HAP-1 (cell line): ENCODE data around the gene AK4.

ENCODE experiments used
- DNase-seq, 2 experiments: peaks; one replicate each; pipeline ENCODE4 v3.0.0-alpha.2; 2016 to 2020; ENCODE audit warnings: low spot score in 2 of 2
- H3K27me3 ChIP-seq: fragments of 250-450 bp; sonication (Bioruptor Pico); 2 replicates; pipeline ENCODE4 v1.5.1; 2020; ENCODE audit warnings: low read depth, mild to moderate bottlenecking, moderate library complexity
- H3K36me3 ChIP-seq: fragments of 250-450 bp; sonication (Bioruptor Pico); replicated peaks from 2 replicates; pipeline ENCODE4 v1.5.1; 2020; ENCODE audit warnings: mild to moderate bottlenecking
- H3K4me1 ChIP-seq: fragments of 250-450 bp; sonication (Bioruptor Pico); 2 replicates; pipeline ENCODE4 v1.5.1; 2020; ENCODE audit warnings: mild to moderate bottlenecking
- H3K4me3 ChIP-seq: fragments of 250-450 bp; sonication (Bioruptor Pico); 2 replicates; pipeline ENCODE4 v1.5.1; 2020; ENCODE audit warnings: mild to moderate bottlenecking, moderate library complexity
- H3K9me3 ChIP-seq: fragments of 250-450 bp; sonication (Bioruptor Pico); 2 replicates; pipeline ENCODE4 v1.5.1; 2020; ENCODE audit warnings: mild to moderate bottlenecking, moderate library complexity
- in situ Hi-C: fragments of 300-500 bp; cut with MboI; formaldehyde crosslinking; loops from 3 replicates; pipeline ENCODE4 v1.14.3; 2020; ENCODE audit warnings: low sequenced_read_pairs, inconsistent platforms, mixed read lengths

AK4 gene

DNA sequence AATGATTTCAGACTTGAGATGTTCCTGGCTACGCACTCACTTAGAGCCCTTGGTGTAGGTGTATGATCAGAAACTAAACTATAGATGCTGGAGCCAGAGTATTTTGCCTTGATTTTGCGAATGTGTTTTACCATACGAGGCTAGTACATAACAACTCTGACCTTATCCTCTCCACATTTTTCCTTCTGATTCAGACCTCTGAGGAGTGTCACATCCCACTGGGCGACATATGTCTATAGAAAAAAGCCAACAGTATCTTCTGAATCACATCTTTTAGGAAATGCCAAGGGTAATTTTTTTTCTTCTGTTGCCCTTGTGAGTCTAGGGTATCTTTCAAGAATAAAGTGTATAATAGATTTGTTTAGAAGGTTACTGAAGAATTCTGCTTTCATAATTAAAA lies 49.6 kb downstream of the AK4 start:
- no peaks in the 10 kb centered on the region for H3K27me3 ChIP-seq
- H3K4me3 ChIP-seq, result no peak overlapping the region
- H3K36me3 ChIP-seq, result no peaks in the 10 kb centered on the region
- in situ Hi-C loops, result no loop called here
- no peaks in the 10 kb centered on the region for H3K9me3 ChIP-seq
- no peak for DNase-seq
- H3K4me1 ChIP-seq, result no peaks in the 10 kb centered on the region

DNA sequence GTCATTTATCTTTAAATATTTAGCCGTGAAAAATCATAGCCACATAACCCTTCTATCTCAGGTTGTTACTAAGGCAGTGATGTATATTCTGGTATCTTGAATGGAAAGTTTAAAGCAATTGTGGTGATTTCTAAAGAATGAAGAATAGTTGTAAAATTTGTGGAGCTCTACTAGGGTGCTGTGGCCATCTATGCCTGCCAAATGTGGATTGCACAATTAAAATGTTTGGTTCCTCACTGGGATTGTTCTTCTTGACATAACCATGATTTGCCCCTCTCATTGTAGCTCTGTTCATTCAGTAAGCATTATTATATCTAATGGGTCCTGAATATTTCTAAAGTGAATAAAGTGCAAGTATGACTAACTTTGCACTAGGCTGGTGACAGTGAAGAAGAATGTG lies 50.1 kb downstream of the AK4 start:
- H3K4me1 ChIP-seq, result no peaks in the 10 kb centered on the region
- in situ Hi-C loops, result no loop called here
- H3K9me3 ChIP-seq, result no peaks in the 10 kb centered on the region
- no peaks in the 10 kb centered on the region for H3K36me3 ChIP-seq
- no peak overlapping the region for H3K4me3 ChIP-seq
- H3K27me3 ChIP-seq, result no peaks in the 10 kb centered on the region
- no peak for DNase-seq

DNA sequence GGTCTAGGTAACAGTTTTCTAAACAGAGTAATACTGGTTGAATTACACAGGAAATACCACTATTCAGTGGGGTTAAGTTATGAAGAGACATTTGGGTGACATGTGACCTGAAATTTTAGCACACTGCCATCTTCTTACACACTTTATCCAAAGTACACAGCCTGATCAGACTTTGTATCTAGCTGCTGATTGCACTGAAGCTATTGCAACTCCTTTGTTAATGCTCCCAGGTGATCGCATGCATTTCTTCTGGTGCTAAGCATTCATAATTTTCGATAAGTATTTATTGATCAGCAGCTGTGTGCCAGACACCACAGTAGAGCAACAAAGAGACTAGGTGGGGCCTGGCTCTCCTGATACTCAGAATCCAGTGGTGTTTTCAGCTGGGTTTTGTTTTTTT lies 52.4 kb downstream of the AK4 start:
- Histone ChIP-seq H3K4me3 (no peak overlapping the region), H3K36me3 (no peaks in the 10 kb centered on the region)
- in situ Hi-C loops, result no loop called here

DNA sequence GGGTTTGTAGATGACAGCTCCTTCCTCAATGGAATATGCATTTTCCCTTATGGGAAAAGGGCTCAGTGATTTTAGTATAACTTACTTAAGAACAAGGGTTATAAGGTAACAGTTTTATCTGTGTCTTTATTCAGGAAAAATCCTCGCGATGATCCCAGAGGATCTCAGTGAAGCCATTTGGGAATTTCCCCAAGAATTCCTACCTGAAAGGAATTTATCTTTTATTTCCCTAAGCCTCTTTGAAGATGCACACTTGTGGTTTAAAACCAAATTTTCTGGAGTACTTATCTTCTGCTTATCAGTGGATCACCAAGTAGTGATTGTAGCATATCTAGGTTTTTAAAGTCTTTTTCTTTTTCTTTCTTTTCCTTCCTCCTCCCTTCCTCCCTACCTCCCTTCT lies 58.8 kb downstream of the AK4 start:
- Histone ChIP-seq H3K9me3 (no peaks in the 10 kb centered on the region), H3K4me3 (no peak overlapping the region), H3K4me1 (peaks cover 4% of the 10 kb centered on the region), H3K27me3 (no peaks in the 10 kb centered on the region), H3K36me3 (no peaks in the 10 kb centered on the region)
- DNase-seq, result no peak
- in situ Hi-C loops, result loop anchor here (5.0 kb wide), 1 partner anchor 140 kb away; no protein-coding TSS in a partner anchor

More for the DNA sequence above, 52.4 kb downstream of the AK4 start:
- Histone ChIP-seq H3K27me3 (no peaks in the 10 kb centered on the region), H3K4me1 (peaks cover 4% of the 10 kb centered on the region), H3K9me3 (no peaks in the 10 kb centered on the region)
- no peak for DNase-seq

DNA sequence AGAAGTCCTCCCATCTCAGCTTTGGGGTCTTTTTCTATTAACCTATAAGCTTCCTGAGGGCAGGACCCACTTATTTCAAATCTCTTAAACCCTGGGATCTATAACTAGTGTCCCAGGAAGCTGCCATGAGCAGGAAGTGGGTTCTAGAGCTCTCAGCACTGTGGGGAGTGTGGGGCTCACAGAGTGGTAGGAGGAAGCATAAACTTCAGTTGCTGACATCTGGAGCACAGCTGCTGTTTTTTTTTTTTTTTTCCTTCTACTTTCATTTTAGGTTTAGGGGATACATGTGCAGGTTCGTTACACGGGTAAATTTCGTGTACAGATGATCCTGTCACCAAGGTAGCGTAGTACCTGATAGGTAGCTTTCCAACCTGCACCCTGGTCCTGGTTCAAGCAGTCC lies 59.3 kb downstream of the AK4 start:
- H3K27me3 ChIP-seq, result no peaks in the 10 kb centered on the region
- peaks cover 4% of the 10 kb centered on the region for H3K4me1 ChIP-seq
- H3K4me3 ChIP-seq, result no peak overlapping the region
- H3K9me3 ChIP-seq, result no peaks in the 10 kb centered on the region
- DNase-seq, result no peak
- in situ Hi-C loops, result loop anchor here (5.0 kb wide), 1 partner anchor 140 kb away; no protein-coding TSS in a partner anchor
- H3K36me3 ChIP-seq, result no peaks in the 10 kb centered on the region

DNA sequence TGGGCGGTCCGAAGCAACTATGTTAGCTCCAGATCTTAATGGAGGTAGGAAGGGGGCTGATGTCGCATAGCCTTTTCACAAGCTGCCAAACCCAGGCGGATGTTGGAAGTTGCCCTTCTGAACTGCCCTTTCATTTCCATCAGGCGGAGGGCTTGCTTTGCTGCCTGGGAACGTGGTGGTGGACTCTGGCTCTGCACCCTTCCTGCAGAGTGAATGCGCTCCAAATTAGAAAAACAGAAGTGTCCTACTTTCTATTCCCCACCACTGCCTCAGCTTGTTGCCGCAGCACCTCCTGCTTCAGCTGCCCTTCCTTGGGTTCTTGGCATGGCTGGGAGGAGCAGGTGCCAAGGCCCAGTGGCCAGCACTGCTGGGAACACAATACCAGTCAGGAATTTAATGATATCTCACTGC lies 60.6 kb downstream of the AK4 start:
- Histone ChIP-seq H3K4me3 (no peak overlapping the region), H3K9me3 (no peaks in the 10 kb centered on the region), H3K27me3 (no peaks in the 10 kb centered on the region), H3K4me1 (peaks cover 4% of the 10 kb centered on the region), H3K36me3 (no peaks in the 10 kb centered on the region)
- in situ Hi-C loops, result loop anchor here (5.0 kb wide), 1 partner anchor 141 kb away; no protein-coding TSS in a partner anchor
- no peak for DNase-seq

DNA sequence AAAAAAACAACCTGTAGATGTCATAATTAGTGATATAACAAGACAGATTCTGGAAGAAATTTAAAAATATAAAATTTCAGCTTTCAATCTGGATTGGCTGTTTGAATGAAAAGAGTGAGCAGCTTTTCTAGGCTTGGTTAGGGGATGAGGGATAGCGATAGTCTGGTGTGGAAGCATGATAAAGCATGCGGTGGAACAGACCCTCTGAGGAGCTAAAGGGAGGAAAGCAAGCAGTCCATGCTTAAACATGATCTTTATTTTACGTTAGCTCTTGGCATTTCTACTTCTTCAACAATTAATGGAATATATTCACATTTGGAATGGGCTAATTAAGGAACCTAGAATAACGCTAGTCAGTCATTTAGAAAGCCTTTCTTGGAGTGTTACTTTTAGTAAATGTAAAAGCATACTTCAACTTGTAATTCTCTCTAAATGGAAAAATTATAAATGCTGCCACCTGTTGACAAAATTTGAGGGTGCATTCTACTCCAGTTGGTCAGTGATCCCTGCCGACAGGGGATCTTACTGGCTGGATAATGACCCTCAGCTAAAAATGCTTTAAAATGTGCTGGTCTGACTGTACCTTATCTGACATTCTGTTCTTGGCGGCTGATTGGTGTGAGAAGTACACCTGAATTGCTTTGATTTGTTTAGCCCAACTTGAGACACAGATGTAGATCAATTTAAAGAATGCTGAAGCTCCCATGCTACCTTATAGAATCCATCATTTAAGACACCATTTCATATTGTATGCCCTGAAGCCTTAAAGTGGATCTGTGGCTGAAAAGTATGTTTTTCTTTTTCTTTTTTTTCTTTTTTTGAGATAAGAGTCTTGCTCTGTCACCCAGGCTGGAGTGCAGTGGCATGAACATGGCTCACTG lies 61.2 kb downstream of the AK4 start:
- Histone ChIP-seq H3K4me1 (peaks cover 4% of the 10 kb centered on the region), H3K9me3 (no peaks in the 10 kb centered on the region), H3K27me3 (no peaks in the 10 kb centered on the region), H3K4me3 (no peak overlapping the region), H3K36me3 (no peaks in the 10 kb centered on the region)
- in situ Hi-C loops, result loop anchor here (5.0 kb wide), 1 partner anchor 142 kb away; no protein-coding TSS in a partner anchor
- peak; percentile 55 to 62 for DNase-seq

DNA sequence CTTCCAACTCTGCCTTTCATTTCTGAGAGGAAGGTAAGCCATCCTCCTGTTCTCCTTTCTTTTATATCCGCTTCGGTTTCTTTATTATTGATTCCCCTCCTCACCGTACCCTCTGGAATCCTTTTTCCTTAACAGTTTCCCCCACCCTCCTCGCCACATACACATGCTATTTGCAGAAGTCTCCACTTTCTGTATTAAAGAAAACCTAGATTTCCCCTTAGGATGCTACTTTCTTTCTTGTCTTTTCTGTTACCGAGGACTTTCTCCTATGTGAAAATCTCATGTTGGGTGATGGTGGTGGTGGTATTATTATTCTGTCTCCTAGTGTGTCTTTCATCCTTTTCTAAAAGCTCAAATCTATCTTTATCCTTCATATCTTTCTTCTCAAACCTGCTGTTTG lies 62.3 kb downstream of the AK4 start:
- no peak overlapping the region for H3K4me3 ChIP-seq
- in situ Hi-C loops, result no loop called here
- H3K27me3 ChIP-seq, result no peaks in the 10 kb centered on the region

DNA sequence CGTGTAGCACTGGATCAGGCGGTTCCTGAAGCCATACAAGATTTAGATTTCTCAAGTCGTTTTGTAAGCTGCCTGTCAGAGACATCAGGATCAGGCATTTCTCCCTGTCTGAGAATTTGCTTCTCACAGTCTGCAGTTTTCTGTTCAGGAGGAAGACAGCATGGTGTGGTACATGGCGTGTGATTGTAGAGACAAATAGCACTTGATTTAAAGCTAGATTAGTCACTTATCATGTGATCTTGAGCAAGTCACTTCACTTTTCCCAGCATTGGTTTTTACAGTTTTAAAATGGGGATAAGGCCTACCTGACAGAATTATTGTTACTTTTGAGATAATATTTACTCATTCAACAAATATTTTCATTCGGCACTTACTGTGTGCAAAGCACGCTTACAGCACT lies 63.3 kb downstream of the AK4 start:
- H3K4me3 ChIP-seq, result no peak overlapping the region
- H3K27me3 ChIP-seq, result no peaks in the 10 kb centered on the region
- no peak for DNase-seq
- no peaks in the 10 kb centered on the region for H3K36me3 ChIP-seq
- in situ Hi-C loops, result no loop called here
- no peaks in the 10 kb centered on the region for H3K4me1 ChIP-seq
- no peaks in the 10 kb centered on the region for H3K9me3 ChIP-seq

More for the DNA sequence above, 62.3 kb downstream of the AK4 start:
- no peak for DNase-seq
- no peaks in the 10 kb centered on the region for H3K36me3 ChIP-seq
- no peaks in the 10 kb centered on the region for H3K9me3 ChIP-seq
- H3K4me1 ChIP-seq, result no peaks in the 10 kb centered on the region

DNA sequence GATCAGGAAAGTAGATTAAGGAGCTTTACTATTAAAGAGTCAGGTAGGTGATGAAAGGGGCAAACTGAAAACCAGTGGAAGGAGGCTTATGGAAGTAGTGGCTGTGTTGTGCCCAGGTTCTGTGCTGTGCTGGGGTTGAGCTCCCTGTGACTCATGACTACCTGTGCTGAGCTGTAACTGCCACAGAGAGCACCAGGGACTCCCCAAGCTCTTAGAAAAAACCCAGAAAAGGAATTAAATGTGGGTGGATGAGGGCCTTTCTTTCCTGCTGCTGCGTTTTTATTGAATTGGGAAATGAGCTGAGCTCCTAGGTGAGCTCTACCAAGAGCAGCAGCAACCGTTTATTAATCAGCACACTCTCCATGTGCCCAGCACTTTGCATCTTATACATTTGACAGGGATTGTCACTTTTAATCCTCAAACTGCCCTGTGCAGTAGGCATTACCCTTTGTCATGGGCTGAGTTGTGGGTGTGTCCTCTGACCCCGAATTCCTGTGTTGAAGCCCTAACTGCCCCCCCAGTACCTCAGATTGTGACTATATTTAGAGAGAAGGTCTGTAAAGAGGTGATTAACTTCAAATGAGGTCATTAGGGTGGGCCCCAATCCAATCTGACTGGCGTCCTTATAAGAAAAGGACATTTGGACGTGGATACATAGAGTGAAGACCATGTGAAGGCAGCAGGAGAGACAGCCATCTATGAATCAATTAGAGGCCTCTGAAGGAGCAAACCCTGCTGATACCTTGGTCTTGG lies 65.4 kb downstream of the AK4 start:
- H3K9me3 ChIP-seq, result no peaks in the 10 kb centered on the region
- H3K4me1 ChIP-seq, result no peaks in the 10 kb centered on the region
- no peak overlapping the region for H3K4me3 ChIP-seq
- no peak for DNase-seq
- H3K36me3 ChIP-seq, result no peaks in the 10 kb centered on the region
- H3K27me3 ChIP-seq, result no peaks in the 10 kb centered on the region
- in situ Hi-C loops, result no loop called here

DNA sequence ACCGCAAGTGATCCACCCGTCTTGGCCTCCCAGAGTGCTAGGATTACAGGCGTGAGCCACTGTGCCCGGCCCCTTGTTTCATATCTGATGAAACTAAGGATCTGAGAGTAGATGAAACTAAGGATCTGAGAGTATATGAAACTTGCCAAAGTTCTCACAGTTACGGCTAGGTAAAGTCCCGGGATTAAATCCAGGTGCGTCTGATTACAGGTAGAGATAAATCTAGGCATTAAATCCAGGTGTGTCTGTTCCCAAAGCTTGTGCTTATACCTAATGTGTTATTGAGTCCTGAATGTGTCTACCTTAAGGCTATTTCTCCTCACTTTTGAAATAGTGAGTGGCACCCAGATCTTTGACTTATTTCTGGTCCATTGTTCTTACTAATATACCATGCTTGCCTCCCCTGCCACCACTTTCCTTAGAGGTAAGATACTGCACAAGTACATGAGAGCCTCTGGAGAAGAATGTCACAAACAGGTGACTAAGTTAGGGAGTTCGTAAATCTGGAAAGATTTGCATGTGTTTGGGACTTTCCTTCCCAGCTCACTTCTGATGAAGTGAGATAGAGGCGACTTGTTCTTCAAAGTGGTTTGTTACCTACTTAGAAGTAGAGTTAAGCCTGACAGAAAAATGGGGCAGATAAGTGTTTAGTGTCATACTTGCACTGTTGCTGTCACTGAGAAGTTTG lies 66.5 kb downstream of the AK4 start:
- no peaks in the 10 kb centered on the region for H3K9me3 ChIP-seq
- no peak for DNase-seq
- in situ Hi-C loops, result no loop called here
- H3K4me1 ChIP-seq, result no peaks in the 10 kb centered on the region
- no peaks in the 10 kb centered on the region for H3K27me3 ChIP-seq
- H3K36me3 ChIP-seq, result no peaks in the 10 kb centered on the region
- H3K4me3 ChIP-seq, result no peak overlapping the region

DNA sequence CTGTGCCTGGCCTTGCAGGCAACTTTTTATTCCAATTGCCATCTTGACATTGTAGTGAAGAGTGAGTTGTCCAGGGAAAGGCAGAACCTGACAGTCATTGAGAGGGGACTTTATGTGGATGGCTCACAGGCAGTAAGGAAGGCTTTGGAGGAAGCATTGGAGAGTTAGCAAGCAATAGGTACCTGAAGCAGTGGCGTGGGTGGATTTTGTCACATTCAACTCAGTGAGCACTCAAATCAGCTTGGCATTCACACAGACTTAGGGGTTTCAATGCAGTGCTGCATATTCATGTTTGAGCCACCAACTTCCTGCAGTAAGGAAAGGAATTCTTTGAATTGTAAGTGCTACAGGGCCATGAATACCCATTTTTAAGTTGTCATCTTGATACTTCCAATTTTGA lies 69.0 kb downstream of the AK4 start:
- no peak for DNase-seq
- Histone ChIP-seq H3K27me3 (no peaks in the 10 kb centered on the region), H3K4me1 (no peaks in the 10 kb centered on the region), H3K9me3 (no peaks in the 10 kb centered on the region), H3K36me3 (no peaks in the 10 kb centered on the region), H3K4me3 (no peak overlapping the region)
- in situ Hi-C loops, result no loop called here

DNA sequence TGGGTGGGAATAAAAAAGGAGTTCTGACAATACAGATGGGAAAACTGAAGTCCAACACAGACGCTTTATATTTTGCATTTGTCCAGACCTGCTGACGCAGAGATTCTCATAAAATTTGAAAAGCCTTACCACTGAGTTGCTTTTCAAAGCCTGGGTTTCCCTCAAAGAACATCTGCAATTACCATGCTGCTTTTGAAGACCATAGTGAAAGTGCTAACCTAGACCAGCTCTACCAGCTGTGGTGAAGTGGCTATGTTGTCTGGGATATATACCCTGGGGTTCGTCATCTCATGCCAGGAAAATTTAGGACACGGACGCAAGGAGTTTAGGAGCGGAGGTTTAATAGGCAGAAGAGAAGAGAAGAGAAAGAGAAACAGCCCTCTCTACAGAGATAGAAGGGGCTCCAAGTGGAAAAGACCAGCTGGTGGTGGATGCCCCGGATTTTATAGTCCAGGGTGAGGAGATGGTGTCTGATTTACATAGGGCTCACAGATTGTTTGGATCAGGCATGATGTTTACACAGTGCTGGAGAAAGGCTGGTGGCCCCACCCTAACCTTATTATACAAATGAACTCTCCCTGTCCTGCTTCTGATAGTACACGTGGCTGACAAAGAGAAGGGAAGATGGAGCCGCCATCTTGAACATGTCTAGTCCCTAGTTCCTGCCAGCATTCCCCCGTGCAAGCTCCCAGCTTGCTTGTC lies 73.8 kb downstream of the AK4 start:
- no peaks in the 10 kb centered on the region for H3K27me3 ChIP-seq
- in situ Hi-C loops, result no loop called here
- no peaks in the 10 kb centered on the region; the same call in 1 of the 2 replicates for H3K36me3 ChIP-seq
- H3K9me3 ChIP-seq, result no peaks in the 10 kb centered on the region
- no peak overlapping the region for H3K4me3 ChIP-seq
- no peak for DNase-seq
- H3K4me1 ChIP-seq, result peaks cover 7% of the 10 kb centered on the region; the same call in 1 of the 2 replicates
